ENCODE measurements around the gene CASK. TPM values are rescaled to one million over a fixed set of nuclear protein-coding genes. Genes with fewer than 3 reads are reported as not detected.
"Not testable (repeated sequence)": the region's sequence is repeated elsewhere in the genome, so short reads cannot be mapped to it uniquely, and the experiment has no call there.

CASK gene
- polyA plus RNA-seq, 4 donors = 43.6 to 52.7 (median 50.0) TPM

DNA sequence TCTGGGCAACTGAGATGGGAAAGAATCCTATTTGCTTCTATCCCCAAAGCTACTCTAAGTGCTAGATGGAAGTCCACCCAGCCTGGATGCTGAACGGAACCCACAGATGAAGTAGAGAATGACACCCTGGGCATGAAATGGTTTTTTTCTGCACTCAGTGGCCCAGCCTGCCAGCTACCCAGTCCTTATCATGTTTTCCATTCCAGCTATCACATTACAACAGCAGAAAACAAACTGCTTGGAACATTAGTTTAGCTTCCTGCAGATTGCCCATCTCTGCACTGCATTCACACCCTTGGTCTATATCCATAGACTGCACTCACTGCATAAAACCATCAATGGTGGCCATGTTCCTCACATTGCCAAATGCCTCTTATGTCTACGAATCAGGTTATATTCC is 397.1 kb downstream of the CASK start:
- no peak for DNase-seq (ENCODE audit: low read depth in 4 of 4, low spot score in 3 of 4)

DNA sequence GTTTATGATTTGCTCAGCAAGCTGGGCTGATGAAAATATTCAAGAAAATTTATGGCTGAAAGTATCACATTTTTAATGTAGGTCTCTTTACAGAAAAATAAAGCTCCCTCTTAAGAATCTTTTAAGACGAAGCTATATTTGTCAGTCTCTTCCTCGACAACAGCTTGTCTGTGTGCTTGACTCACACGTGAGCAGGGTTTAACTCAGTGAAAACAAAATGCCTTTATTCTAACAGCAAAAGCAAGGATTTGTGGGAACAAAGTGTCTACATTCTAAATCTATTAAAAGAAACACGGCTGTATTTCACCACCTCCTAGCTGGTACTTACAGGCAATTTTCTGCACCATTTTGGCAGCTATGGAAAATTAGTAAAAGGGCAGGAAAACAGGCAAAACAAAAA is 400.7 kb downstream of the CASK start:
- no peak for DNase-seq (ENCODE audit: low read depth in 4 of 4, low spot score in 3 of 4)

DNA sequence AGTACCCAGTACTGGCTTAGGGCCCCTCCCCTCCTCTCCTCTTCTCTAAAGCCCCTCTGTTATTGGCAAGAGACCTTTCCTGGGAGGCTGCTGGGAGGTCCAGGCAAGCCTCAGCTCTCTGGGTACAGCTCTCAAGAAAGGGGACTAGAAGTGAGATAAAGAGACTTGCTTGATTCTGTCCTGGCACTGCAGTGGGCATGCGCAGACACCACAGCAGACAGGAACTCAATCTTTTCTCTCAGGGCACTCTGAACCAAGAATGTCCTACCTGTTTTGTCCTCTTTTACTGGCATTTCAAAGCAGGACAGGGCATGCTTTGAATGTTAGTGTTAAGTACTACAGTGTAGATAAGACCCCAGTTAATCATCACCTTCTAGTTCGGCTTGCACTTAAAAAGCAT is 401.3 kb downstream of the CASK start:
- DNase-seq (ENCODE audit: low read depth in 4 of 4, low spot score in 3 of 4) = no peak

DNA sequence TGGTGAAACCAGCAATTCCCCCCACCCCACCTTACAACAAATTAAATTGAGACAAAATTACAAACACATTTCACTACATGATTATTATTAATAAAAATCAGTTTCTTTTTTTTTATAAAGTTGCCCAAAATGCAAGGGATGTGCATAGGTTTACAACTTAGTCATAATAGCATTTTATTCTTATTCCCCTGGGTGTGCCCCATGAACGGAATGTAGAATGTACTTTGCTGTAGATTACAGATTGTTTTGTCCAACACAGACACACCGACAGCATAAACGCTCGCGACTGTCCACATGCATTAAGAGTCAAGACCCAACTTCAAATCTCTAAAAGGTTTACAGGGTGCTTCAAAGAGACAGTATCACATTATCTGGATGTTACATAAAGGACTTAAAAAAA is 403.9 kb downstream of the CASK start:
- no peak for DNase-seq (ENCODE audit: low read depth in 4 of 4, low spot score in 3 of 4)

DNA sequence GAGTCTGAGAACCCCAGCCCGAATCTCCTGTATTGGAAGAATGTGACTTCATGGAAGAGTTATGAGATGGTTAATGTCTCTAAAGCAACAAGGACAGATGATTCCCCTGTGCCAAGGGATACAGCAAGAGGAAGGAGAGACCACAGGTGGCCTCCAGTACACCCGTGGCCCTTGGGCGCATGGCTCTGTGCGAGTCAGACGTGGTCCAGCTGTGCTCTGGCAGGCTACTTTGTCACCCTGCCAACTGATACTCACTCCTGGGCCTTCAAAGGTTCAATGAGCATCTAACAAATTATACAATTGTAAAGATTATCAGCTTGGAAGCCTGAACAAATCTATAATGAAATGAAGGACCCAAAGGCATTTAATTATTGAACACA is 404.5 kb downstream of the CASK start:
- DNase-seq (ENCODE audit: low read depth in 4 of 4, low spot score in 3 of 4) = no peak

DNA sequence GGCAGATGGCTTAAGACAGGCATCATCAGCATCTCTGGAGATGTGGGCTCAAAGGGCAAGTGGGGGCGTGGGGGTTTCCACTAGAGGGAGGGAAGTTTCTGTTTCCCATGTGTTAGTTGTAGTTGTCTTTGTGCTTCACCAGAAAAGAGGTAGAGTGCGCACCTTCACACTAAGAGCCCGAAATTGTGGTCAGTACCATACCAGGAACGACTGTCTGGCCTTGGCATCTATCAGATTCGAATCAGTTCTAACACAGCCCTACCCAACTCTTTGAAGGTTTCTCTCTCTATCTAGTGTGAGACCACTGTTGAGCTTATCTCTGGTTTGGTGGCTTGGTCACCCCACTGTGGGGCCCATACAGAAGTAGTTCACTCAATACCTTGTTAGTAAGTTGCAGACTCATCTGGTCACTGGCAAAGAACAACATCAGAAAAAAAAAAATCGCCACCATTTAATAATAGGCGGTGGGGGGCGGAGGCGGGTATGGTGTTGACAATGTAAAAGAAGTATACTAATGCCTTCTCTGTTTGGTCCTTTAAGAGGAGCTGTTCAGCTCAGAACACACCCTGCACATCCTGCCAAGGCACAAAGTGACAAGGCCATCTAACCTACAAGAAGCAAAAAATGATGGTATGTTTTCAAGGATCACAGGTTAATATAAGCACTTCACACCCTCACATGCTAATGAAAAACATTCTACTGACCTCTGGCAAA is 405.1 kb downstream of the CASK start:
- no peak for DNase-seq (ENCODE audit: low read depth in 4 of 4, low spot score in 3 of 4)

DNA sequence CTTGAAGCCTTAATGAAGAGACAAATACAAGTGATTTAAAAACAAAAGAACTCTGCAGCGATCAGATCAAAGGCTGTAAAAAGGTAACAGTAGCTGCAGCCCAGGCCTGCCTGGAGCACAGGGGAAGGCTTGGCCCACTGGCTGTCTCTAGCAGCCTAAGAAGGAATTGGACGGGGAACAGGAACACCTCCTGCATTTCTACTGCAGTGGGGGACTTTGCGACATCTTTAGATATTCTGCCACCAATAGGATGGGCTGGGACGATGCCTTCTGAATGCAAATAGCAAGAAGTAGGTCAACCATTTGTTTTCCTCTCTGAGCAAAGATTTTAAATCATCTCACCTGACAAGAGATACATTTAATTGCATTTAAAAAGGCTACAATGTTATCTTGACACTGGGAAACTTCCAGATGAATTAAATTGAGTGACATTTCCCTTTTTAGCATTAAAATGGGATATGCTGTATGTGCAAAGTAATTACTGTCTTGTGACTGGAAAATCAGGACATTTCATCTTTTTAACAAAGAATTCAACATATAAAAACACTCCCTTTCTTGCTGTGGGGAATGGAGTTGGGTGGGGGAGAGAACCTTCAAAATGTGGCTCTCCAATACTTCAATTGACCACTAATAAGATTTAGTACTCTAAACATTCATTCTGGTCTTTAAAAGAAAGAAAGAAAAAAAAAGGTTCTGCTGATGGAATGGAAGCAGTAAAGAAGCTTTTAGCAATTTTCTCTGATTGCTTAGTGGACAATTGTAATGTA is 406.2 kb downstream of the CASK start:
- no peak for DNase-seq (ENCODE audit: low read depth in 4 of 4, low spot score in 3 of 4)

DNA sequence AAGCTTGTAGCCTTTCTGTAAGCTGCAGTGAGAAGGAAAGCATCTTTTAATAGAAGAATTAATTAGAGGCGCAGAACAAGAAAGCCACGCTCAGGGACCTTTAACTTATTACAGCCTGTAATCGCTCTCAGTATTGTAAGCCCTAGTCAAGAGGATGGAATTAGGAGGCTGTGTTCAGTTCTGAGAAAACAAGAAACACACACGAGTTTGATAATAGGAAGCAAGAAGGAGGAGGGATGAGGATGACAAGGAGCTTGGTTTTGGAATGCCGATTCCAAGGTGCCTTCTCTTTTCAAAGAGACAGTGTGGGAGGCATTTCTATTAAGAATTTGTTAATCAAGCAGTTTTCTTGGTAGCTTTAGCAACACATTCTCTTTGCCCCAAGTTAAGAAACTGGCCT is 406.9 kb downstream of the CASK start:
- DNase-seq (ENCODE audit: low read depth in 4 of 4, low spot score in 3 of 4) = no peak

DNA sequence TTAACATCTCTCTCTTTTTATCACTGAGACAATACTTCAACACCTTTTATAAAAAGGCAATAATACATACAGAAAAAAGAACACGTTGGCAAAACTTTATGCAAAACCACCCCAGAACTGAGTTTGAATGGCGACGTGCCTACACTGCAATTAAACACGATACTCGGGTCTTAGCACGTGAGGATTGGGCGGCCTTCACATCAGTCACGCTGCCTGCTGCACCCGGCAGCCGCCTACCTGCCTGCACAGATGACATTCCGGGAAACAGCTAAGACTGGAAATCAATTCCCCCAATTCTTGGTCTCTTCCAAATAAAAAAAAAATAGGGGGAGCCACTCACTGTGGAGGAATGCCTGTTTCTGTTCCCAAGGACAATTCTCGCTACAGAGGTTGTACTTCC is 408.0 kb downstream of the CASK start:
- DNase-seq (ENCODE audit: low read depth in 4 of 4, low spot score in 3 of 4) = no peak

DNA sequence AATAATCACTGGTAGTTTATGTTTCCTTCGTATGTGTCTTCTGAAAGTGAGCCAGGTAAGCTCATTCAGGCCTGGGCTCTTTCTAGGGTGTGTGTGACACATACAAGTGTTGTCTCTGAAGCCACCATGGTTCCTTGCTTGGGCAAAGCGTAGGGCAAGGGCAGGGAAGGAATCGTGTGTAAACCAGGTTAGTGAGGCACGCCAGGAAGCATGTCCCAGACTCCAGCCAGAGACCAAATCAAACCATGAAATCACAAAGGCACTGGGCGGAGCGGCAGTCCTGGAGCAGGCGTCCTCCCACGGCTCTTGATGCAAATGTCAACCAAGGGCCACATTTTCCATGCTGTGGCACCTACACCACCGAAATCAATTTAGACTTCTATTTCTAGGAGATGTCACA is 409.2 kb downstream of the CASK start:
- no peak for DNase-seq (ENCODE audit: low read depth in 4 of 4, low spot score in 3 of 4)

DNA sequence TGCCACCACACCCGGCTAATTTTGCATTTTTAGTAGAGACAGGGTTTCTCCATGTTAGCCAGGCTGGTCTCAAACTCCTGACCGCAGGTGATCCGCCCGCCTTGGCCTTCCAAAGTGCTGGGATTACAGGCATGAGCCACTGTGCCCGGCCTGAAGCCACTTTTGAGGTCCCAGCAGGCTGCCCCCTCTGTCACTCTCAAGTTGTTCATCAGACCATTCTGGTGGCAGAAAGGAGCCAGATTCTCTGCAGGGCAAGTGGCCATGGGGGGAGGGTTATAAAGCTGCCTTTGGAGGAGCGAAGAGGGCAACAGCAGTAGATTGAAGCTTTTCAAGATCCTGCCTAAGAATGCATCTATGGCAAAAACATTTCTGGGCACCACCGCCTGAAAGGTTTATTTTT is 410.5 kb downstream of the CASK start:
- DNase-seq (ENCODE audit: low read depth in 4 of 4, low spot score in 3 of 4) = not testable (repeated sequence)

DNA sequence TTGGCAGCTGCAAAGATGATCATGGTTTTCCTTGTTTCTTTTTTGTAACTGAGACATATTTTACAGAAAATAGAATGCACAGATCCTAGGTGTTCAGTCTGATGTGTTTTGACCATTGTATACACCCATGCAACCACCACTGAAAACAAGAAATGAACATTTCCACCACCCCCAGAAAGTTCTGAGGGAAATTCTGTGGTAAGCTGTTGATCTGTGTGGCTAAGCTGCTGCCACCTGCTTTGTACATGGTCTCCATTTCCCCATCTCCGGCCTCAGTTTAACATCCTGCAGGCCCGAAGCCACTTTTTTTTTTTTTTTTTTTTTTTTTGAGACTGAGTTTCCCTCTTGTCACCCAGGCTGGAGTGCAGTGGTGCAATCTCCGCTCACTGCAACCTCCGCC is 411.0 kb downstream of the CASK start:
- no peak for DNase-seq (ENCODE audit: low read depth in 4 of 4, low spot score in 3 of 4)

DNA sequence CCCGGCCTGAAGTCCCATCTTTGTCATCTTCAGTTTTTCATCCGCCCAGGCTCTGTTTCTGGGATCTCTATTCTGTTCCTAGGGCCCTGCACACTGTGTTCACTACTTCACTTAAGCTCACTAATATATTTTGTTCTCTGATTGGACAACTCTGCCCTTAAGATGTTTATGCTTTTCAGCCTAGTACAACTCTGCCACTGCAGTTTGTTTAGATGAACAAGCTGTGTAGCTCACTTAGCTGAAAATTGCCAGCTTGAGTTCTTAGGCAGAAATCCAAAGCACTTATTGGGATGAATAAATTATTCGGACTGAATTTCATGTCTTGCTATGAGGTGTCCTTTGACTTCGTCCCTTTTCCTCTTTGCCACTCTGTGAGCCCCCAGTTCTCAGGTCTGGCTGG is 415.4 kb downstream of the CASK start:
- DNase-seq (ENCODE audit: low read depth in 4 of 4, low spot score in 3 of 4) = no peak

DNA sequence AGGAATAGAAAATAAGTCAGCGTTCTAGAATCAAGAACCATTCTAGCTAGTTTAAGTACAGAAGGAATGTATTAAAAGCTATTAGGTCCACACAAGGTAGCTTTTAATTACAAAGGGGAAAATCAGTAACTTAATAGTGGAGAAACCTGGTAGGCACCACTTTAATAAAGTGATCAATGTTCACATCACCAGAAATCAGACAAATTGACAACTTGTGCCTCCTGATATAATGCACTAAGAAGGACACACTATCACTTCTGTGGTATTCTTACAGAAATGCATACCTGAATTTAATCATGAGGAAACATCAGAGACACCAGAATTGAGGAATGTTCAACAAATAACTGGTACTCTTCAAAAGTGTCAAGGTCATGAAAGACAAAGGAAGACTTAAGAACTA is 421.4 kb downstream of the CASK start:
- no peak for DNase-seq (ENCODE audit: low read depth in 4 of 4, low spot score in 3 of 4)

DNA sequence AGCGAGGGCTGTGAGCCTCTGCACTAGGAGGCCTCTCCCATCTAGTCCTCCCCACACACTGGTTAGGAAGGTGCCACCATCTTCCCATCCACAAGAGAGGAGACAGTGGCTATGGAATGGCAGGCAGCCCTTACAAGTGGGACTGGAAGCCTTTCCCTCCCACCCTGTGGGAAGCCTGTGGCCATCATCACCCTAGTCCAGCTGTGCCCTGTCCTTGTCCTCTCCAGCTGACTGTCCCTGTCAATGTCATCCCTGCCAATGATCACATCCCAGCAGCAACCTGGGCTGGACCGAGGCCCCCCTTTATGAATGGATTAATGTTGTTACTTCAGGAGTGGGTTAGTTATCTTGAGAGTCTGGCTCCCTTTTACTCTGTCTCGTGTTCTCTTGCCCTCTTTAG is 423.4 kb downstream of the CASK start:
- DNase-seq (ENCODE audit: low read depth in 4 of 4, low spot score in 3 of 4) = no peak

DNA sequence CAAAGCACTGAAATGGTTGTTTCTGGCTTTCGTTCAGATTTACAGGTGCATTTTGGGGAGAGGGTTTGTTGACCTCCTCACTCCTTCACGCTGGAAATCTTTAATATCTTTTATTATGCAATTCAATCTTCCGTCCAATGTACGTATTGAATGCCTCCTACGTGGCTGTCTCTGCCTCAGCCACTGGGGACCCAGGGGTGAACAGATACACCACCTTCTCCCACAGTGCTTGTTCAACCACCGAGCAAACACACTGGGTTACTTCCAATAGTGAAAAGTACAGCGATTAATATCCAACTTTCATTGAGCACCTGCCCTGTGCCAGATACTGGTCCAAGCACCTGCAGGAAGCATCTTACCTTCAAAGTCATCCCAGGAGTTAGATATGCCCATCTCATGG is 424.2 kb downstream of the CASK start:
- no peak for DNase-seq (ENCODE audit: low read depth in 4 of 4, low spot score in 3 of 4)

DNA sequence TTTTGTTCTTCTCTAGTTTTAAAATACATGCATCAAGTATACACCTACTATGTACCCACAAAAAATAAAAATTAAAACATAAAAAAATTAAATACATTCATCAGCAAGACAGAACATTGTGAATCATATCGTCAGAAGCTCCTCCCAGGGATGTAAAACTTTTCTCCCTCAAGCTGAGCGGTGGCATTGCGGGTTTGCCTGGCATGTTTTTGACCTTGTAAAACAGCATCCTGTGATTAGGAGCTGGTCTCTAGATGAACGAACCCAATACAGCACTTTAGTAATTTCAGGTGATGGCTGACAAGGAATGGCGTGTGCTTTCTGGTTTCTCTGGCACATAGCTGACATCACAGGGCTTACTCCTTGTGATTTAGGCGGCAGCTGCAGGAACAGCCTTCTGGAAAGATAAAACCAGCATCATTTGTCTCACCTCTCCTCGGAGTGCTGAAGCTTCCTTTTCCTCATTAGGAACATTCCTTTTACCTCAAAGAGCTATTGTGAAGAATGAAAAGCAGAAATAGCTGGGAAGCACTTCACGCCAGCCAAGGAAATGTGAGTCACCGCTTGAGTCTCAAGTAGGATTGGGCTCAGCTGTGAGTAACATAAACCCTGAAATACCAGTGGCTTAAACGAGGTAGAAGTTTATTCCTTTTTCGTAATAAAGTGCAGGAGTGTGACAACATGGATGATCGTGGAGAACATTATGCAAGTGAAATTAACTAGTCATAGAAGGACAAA is 431.9 kb downstream of the CASK start:
- no peak for DNase-seq (ENCODE audit: low read depth in 4 of 4, low spot score in 3 of 4)

DNA sequence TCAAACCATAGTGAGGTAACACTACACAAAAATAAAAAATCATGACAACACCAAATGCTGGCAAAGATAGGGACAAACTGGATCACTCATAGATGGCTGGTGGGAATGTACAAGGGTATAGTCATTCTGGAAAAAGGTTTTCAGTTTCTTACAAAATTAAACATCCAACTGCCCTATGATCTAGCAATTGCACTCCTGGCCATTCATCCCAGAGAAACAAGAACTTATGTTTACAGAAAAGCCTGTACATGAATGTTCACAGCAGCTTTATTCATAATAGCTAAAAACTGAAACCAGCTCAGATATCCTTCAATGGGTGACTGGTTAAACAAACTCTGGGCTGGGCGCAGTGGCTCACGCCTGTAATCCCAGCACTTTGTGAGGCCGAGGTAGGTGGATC is 432.9 kb downstream of the CASK start:
- DNase-seq (ENCODE audit: low read depth in 4 of 4, low spot score in 3 of 4) = no peak

DNA sequence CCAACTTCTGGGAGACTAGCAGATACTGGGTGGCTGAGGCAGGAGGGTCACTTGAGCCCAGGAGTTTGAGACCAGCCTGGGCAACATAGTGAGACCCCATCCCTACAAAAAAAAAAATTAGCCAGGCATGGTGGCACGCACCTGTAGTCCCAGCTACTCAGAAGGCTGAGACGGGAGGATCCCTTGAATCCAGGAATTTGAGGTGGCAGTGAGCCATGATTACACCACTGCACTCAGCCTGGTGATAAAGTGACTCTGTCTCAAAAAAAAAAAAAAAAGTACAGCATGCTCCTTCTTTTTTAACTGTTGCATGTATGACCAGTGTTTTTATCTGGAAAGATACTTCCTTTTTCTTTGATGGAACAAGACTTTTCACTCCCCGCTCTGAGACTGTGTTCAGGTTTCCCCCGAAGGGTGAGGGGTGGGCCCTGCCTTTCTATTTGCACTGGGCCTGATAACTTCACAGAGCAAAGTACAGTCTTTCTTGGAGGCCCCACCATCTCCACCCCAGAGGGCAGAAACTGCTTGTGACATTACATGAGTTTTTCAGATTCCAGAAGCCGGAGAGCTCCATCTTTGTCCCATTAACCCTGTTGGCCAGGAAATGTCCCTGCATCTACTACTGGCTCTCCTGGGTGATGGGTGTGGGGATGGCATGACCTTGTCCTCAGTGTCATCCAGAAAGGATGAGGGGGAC is 441.1 kb downstream of the CASK start:
- DNase-seq (ENCODE audit: low read depth in 4 of 4, low spot score in 3 of 4) = no peak

DNA sequence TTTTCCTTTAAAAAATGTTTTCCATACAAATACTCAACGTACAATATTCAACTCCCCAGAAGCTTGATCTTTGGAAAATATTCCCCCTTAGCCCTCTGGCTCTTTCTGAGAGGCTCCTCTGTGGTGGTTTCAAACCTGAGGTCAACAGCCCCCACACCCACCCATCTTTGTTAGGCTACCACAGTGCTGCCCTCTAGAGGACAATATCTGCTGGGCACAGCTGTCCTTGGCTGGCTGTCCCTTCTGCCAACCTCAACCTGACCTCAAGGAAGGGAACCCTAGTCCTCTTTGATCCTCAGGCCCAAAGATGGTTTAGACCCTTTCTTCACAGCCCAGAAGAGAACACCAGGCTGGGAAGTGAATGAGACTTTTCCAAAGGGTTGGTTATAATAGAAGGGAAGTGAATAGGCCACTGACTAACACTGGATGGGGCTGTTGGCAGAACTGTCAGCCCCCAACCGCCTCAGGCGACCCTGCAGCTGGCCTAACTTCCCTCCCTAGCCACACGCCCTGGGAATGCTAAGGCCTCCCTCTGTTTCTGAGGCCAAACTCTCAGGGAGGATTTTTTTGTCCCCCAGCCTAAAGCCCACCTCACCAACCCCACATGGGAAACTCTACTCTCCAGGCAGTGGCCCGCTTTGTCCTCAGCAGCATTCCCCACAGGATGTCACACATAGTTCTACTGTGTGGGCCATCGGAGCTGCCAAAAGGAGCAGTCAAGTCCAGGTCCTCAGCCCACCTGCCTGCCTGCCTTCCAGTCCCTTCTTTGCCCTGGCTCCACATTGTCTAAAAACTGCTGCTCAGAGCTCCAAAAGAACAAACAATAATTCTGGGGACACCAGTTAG is 441.9 kb downstream of the CASK start:
- no peak for DNase-seq (ENCODE audit: low read depth in 4 of 4, low spot score in 3 of 4)
